Activated CD8-positive, alpha-beta T cell treated with anti-CD3 and anti-CD28 coated beads for 36 hours (primary cell): Measurements from ENCODE around the gene FGF14. TPM values are rescaled to one million over a fixed set of nuclear protein-coding genes. Genes with fewer than 3 reads are reported as not detected.

Experiments
- ATAC-seq: fragments of 200-7000 bp; cut with Tn5 transposase; one replicate; pipeline ENCODE4 v1.10.0; 2021; ENCODE audit warnings: mild to moderate bottlenecking, moderate library complexity
- CTCF ChIA-PET: fragments of 350-600 bp; sonication (Branson Sonifier 250); formaldehyde crosslinking; loops from one replicate; lab custom pipeline; 2021; ENCODE audit warnings: antibody characterized with exemption; lab: Charles Lee
- POLR2A ChIA-PET: fragments of 350-600 bp; sonication (Branson Sonifier 250); formaldehyde crosslinking; loops from one replicate; lab custom pipeline; 2021; ENCODE audit warnings: antibody characterized with exemption; lab: Charles Lee
- DNase-seq: peaks from one replicate; pipeline ENCODE4 v3.0.0-alpha.2; 2020
- H3K27ac Mint-ChIP-seq: one replicate; pipeline ENCODE4 v1.8.0; 2021; ENCODE audit warnings: mild to moderate bottlenecking, mixed read lengths
- H3K27me3 Mint-ChIP-seq: one replicate; pipeline ENCODE4 v1.8.0; 2021; ENCODE audit warnings: mixed read lengths
- H3K36me3 Mint-ChIP-seq: one replicate; pipeline ENCODE4 v1.8.0; 2021; ENCODE audit warnings: low read depth, mixed read lengths
- H3K4me1 Mint-ChIP-seq: one replicate; pipeline ENCODE4 v1.8.0; 2021; ENCODE audit warnings: low read depth, mixed read lengths
- H3K4me3 Mint-ChIP-seq: one replicate; pipeline ENCODE4 v1.8.0; 2021; ENCODE audit warnings: mild to moderate bottlenecking, moderate library complexity, mixed read lengths
- H3K9me3 Mint-ChIP-seq: one replicate; pipeline ENCODE4 v1.8.0; 2021; ENCODE audit warnings: mixed read lengths
- intact Hi-C: fragments of 100-400 bp; cut with micrococcal nuclease; formaldehyde crosslinking; loops from one replicate; pipeline ENCODE4 v1.10.0; 2022
- total RNA-seq, 2 experiments: library from RNA; stranded (reverse); gene quantifications; one replicate each; pipeline ENCODE4 v1.2.3, GENCODE V29; 2021
- TF ChIP-seq, protein P1 (sequence below): fragments of 200-600 bp; IDR thresholded peaks from one replicate; pipeline ENCODE4 v1.8.0; 2022; ENCODE audit warnings: antibody characterized with exemption, mild to moderate bottlenecking

The FGF14 gene
- total RNA-seq, 2 experiments from 2014 or later, result not detected

- CTCF ChIA-PET, result no interaction called here
Observed at GRCh38 chr13:102226591-102226990, 175.3 kb downstream of the FGF14 start.

DNA sequence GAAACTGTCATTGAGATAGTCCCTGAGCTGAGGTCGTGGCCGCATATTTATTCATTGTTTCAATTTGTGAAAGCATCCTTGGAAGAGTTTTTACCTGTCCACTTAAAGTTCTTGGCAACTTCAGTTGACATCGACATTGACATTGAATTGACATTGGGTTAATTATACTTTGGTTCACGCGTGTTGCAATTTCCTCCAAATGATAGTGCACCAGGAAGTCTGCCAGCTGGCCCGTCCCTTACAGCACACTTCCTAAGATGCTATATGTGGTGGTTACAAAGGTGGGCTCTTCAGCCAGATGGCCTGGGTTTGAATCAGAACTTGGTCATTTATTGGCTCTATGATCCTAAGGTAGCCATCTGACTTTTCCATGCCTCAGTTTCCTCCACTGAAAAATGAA, 176.0 kb downstream of the FGF14 start:
- POLR2A ChIA-PET, result no interaction called here

More at GRCh38 chr13:102226591-102226990, 175.3 kb downstream of the FGF14 start:
- Mint-ChIP-seq H3K9me3 (no peaks in the 10 kb centered on the region), H3K4me3 (no peak overlapping the region), H3K4me1 (no peaks in the 10 kb centered on the region), H3K27ac (no peak overlapping the region), H3K36me3 (no peaks in the 10 kb centered on the region), H3K27me3 (peaks cover 5% of the 10 kb centered on the region)
- DNase-seq (no peak), ATAC-seq (no peak)
- intact Hi-C loops, result no loop called here
- POLR2A ChIA-PET, result no interaction called here
- TF ChIP-seq, protein P1, sequence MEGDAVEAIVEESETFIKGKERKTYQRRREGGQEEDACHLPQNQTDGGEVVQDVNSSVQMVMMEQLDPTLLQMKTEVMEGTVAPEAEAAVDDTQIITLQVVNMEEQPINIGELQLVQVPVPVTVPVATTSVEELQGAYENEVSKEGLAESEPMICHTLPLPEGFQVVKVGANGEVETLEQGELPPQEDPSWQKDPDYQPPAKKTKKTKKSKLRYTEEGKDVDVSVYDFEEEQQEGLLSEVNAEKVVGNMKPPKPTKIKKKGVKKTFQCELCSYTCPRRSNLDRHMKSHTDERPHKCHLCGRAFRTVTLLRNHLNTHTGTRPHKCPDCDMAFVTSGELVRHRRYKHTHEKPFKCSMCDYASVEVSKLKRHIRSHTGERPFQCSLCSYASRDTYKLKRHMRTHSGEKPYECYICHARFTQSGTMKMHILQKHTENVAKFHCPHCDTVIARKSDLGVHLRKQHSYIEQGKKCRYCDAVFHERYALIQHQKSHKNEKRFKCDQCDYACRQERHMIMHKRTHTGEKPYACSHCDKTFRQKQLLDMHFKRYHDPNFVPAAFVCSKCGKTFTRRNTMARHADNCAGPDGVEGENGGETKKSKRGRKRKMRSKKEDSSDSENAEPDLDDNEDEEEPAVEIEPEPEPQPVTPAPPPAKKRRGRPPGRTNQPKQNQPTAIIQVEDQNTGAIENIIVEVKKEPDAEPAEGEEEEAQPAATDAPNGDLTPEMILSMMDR, result no peak

DNA sequence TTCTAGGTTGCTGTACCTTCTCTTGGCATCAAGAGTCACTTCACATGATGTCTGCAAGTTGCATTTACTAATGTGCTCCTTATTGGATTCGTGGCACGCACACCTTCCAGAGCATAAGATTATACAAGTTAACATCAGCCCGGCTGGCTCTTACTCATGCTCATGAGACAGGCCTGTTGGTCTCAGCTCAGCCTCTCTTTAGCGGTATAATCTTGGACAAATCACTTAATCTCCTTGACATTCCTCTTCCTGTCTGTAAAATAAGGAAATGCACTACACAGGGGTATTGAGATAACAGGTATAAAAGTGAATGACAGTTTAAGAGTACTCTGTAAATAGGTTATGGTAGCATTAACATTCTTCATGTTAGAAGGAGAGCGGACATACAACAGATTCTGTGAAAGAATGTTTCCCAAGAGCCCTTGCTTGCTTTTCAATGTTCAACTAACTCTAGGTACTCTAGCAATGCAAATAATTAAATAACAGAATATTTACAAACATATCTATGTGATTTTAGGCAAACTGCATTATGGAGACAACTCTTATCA, 181.1 kb downstream of the FGF14 start:
- TF ChIP-seq, protein P1, result no peak
- H3K36me3 Mint-ChIP-seq, result no peaks in the 10 kb centered on the region
- ATAC-seq (no peak), DNase-seq (no peak)
- intact Hi-C loops, result no loop called here
- no peaks in the 10 kb centered on the region for H3K9me3 Mint-ChIP-seq
- CTCF ChIA-PET, result no interaction called here
- peaks cover 5% of the 10 kb centered on the region for H3K27me3 Mint-ChIP-seq
- no peak overlapping the region for H3K4me3 Mint-ChIP-seq
- POLR2A ChIA-PET, result no interaction called here
- no peak overlapping the region for H3K27ac Mint-ChIP-seq
- no peaks in the 10 kb centered on the region for H3K4me1 Mint-ChIP-seq

More for the DNA sequence above, 176.0 kb downstream of the FGF14 start:
- Mint-ChIP-seq H3K4me3 (no peak overlapping the region), H3K27ac (no peak overlapping the region), H3K4me1 (no peaks in the 10 kb centered on the region), H3K36me3 (no peaks in the 10 kb centered on the region), H3K27me3 (peaks cover 5% of the 10 kb centered on the region), H3K9me3 (no peaks in the 10 kb centered on the region)
- TF ChIP-seq, protein P1, result no peak
- ATAC-seq (no peak), DNase-seq (no peak)
- CTCF ChIA-PET, result no interaction called here
- intact Hi-C loops, result no loop called here

DNA sequence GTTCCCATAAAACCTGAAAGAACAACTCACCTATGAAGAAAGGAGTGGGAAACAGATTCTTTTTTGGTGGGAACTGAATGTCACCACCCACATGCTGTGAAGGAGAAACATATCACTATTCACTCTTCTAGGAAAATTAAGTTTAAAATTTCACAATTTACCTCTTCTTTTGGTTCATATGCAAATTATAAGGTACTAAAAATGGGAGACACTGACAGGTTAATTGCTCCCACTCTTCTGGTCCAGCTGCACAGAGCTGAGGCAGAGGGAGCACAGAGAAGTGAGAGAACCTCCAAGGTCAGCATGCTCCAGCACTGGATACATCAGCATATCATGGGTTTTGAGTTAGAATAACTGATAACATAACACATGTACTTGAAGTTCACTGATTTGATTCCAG, 186.9 kb downstream of the FGF14 start:
- TF ChIP-seq, protein P1, result no peak
- POLR2A ChIA-PET, result no interaction called here
- Mint-ChIP-seq H3K9me3 (no peaks in the 10 kb centered on the region), H3K27ac (no peak overlapping the region), H3K36me3 (no peaks in the 10 kb centered on the region), H3K27me3 (peaks cover 2% of the 10 kb centered on the region), H3K4me1 (no peaks in the 10 kb centered on the region), H3K4me3 (no peak overlapping the region)
- no peak for ATAC-seq
- CTCF ChIA-PET, result no interaction called here
- DNase-seq, result no peak
- intact Hi-C loops, result no loop called here

GRCh38 chr13:102212729-102213128, 189.1 kb downstream of the FGF14 start:
- TF ChIP-seq, protein P1, result no peak
- H3K36me3 Mint-ChIP-seq, result no peaks in the 10 kb centered on the region
- DNase-seq (no peak), ATAC-seq (no peak)
- H3K27me3 Mint-ChIP-seq, result peaks cover 2% of the 10 kb centered on the region
- CTCF ChIA-PET, result interaction anchor here (1.3 kb wide), 1 partner anchor 71 kb away, joined by 5 read pairs; no protein-coding TSS in a partner anchor
- no peaks in the 10 kb centered on the region for H3K4me1 Mint-ChIP-seq
- intact Hi-C loops, result no loop called here
- no peak overlapping the region for H3K4me3 Mint-ChIP-seq
- H3K27ac Mint-ChIP-seq, result no peak overlapping the region
- no peaks in the 10 kb centered on the region for H3K9me3 Mint-ChIP-seq
- POLR2A ChIA-PET, result interaction anchor here (0.7 to 0.9 kb wide), 2 partner anchors 11 to 31 kb away, joined by 3 read pairs; no protein-coding TSS in a partner anchor
